AG04450 (cell line): ENCODE measurements around the gene ITIH5. TPM values are rescaled to one million over a fixed set of nuclear protein-coding genes. Genes with fewer than 3 reads are reported as not detected.
A peak's percentile ranks its signal among the peaks of the same experiment; 100 is the strongest.
"Not testable (repeated sequence)": the region's sequence is repeated elsewhere in the genome, so short reads cannot be mapped to it uniquely, and the experiment has no call there.

Experiments
- CTCF ChIA-PET: fragments of 300-600, 350-600 bp; formaldehyde crosslinking; extraction: SDS; loops from one replicate; lab custom pipeline; 2022; ENCODE audit warnings: antibody characterized with exemption, inconsistent platforms; lab: Charles Lee
- POLR2A ChIA-PET: fragments of 350-600 bp; formaldehyde crosslinking; extraction: SDS; loops from one replicate; lab custom pipeline; 2021; ENCODE audit warnings: antibody characterized with exemption, inconsistent platforms; lab: Yijun Ruan, JAX
- DNase-seq: peaks from one replicate; pipeline ENCODE4 v3.0.0-alpha.2; 2011; ENCODE audit warnings: low read depth, low spot score
- H3K27ac ChIP-seq: one replicate; pipeline ENCODE4 v1.5.1; 2012; ENCODE audit warnings: low read depth, low read length, control low read depth
- H3K27me3 ChIP-seq: one replicate; pipeline ENCODE4 v1.6.0; 2012; ENCODE audit warnings: low read length; ENCODE audit not compliant: control insufficient read depth, insufficient read depth
- H3K4me3 ChIP-seq: 2 replicates; pipeline ENCODE4 v1.5.1; 2011; ENCODE audit warnings: mild to moderate bottlenecking, low read depth, low read length, control low read depth
- H3K9me3 ChIP-seq: 2 replicates; pipeline ENCODE4 v1.5.1; 2012; ENCODE audit warnings: low read length; ENCODE audit not compliant: control insufficient read depth, insufficient read depth
- polyA minus RNA-seq: library from RNA; depleted of rRNA, polyadenylated mRNA; stranded (reverse); fragments of >200 nt; gene quantifications from 2 replicates; pipeline ENCODE4 v1.2.3, GENCODE V29; 2011; rRNA and poly(A)+ RNA removed
- polyA plus RNA-seq: library from polyadenylated mRNA; depleted of rRNA; stranded (reverse); fragments of >200 nt; gene quantifications from 2 replicates; pipeline ENCODE4 v1.2.3, GENCODE V29; 2011; rRNA removed
- TF ChIP-seq, protein P1 (sequence below): IDR thresholded peaks from 2 replicates; pipeline ENCODE4 v1.5.1; 2011; ENCODE audit warnings: low read depth, low read length, control low read depth, inconsistent platforms

Gene ITIH5
- polyA plus RNA-seq (0.11 and 0.37 TPM in 2 replicates), polyA minus RNA-seq (0.05 and 0.13 TPM in 2 replicates)

DNA sequence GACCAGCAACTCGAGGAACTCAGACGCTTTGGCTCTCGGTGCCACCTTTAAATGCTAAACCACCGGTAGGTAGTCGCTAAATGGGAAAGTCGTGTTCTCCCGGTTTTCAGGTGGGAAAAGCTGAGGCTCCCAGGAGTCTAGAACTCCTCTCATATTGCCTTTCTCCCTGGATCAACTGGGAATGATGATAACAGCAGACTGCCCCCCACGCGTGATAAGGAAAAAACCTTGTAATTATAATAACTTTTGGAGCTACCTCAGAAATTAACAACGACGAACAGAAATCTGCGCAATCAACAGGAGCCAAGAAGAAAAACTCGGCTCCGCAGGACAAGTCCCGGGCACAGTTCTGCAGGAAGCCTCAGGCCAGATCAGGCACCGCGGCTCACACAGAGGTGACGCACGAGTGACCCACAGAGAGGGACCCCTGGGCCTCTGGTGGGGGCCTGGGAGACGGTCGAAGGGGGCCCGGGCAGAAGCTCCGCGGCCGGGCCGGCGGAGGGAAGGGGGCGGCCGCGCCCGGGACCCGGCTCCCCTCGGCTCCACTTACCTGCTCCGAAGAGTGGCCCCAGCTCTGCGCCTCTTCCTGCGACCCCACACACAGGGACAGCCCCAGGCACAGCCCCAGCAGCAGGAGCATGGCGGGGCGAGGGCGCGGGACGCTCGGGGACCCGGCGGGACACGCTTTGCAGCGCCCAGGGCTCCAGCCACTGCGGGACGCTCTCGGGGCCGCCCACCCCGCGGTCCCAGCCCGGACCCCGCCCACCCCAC, at the start of gene ITIH5:
Gene ITIH5, minus strand, starts transcription at position 714 of the 771 bp plus-strand sequence. Its CDS starts 74 bp downstream, at position 640.
- Histone ChIP-seq H3K27me3 (peaks cover 28% of the 10 kb centered on the region), H3K9me3 (no peaks in the 10 kb centered on the region), H3K4me3 (peak within 1 kb of the TSS; percentile 10; the same call in 1 of the 2 replicates), H3K27ac (no peak within 1 kb of the TSS)
- CTCF ChIA-PET = no interaction called here
- TF ChIP-seq, protein P1, sequence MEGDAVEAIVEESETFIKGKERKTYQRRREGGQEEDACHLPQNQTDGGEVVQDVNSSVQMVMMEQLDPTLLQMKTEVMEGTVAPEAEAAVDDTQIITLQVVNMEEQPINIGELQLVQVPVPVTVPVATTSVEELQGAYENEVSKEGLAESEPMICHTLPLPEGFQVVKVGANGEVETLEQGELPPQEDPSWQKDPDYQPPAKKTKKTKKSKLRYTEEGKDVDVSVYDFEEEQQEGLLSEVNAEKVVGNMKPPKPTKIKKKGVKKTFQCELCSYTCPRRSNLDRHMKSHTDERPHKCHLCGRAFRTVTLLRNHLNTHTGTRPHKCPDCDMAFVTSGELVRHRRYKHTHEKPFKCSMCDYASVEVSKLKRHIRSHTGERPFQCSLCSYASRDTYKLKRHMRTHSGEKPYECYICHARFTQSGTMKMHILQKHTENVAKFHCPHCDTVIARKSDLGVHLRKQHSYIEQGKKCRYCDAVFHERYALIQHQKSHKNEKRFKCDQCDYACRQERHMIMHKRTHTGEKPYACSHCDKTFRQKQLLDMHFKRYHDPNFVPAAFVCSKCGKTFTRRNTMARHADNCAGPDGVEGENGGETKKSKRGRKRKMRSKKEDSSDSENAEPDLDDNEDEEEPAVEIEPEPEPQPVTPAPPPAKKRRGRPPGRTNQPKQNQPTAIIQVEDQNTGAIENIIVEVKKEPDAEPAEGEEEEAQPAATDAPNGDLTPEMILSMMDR = no peak
- POLR2A ChIA-PET = no interaction called here
- DNase-seq = no peak

DNA sequence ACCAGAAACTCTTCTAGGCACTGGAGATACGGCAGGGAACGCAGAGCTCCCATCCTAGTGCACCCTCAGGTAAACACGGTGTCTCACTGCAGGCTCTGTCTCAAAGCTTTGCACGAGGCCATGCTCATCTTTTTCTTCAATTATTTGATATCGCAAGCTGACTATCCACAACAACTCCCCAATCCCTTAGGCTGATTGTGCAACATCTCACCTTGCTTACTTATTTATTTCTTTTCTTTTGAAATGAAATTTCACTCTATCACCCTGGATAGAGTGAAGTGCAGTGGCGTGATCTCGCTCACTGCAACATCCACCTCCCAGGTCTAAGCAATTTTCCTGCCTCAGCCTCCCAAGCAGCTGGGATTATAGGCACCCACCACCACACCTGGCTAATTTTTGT, 48.7 kb upstream of the ITIH5 start:
- Histone ChIP-seq H3K27ac (no peak overlapping the region), H3K9me3 (no peaks in the 10 kb centered on the region), H3K27me3 (no peaks in the 10 kb centered on the region), H3K4me3 (no peak overlapping the region)
- ChIA-PET CTCF (no interaction called here), POLR2A (no interaction called here)
- TF ChIP-seq, protein P1 = no peak
- DNase-seq = no peak

DNA sequence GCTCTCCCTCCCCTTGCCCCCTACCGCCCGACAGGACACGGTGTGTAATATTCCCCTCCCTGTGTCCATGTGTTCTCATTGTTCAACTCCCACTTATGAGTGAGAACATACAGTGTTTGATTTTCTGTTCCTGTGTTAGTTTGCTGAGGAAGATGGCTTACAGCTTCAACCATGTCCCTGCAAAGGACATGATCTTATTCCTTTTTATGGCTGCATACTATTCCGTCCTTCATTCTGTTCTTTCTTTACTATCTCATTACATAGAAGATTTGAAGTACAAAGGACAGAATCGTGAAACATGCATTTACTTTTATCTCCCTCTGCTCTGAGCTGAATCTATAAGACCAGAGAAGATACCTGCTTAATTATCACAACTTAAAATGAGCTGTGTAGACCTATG, 44.3 kb upstream of the ITIH5 start:
- DNase-seq, H3K27me3 ChIP-seq, CTCF ChIA-PET, POLR2A ChIA-PET, H3K27ac ChIP-seq, H3K9me3 ChIP-seq, H3K4me3 ChIP-seq: not testable (repeated sequence)

DNA sequence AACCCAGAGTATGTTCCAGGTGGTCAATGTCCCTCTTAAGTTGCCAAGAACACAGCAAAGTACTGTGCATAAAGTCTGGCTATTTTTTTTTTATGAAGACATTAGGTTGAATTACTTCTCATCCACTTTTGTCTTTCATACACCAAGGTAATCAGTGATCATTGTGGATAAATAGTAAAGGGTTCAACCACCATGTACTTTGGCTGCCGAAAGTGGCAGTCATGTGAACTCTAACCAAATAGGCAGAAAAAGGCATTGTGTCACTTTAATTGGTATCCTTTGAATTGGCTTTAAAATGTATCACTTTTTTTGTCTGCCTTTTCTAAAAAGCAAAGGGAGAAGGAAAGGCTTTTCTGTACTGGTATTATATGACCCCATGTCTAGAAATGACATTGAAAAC, 43.7 kb upstream of the ITIH5 start:
- no peak for DNase-seq
- Histone ChIP-seq H3K9me3 (no peaks in the 10 kb centered on the region), H3K27ac (no peak overlapping the region), H3K4me3 (no peak overlapping the region), H3K27me3 (peaks cover 2% of the 10 kb centered on the region)
- ChIA-PET CTCF (no interaction called here), POLR2A (no interaction called here)
- TF ChIP-seq, protein P1 = no peak

DNA sequence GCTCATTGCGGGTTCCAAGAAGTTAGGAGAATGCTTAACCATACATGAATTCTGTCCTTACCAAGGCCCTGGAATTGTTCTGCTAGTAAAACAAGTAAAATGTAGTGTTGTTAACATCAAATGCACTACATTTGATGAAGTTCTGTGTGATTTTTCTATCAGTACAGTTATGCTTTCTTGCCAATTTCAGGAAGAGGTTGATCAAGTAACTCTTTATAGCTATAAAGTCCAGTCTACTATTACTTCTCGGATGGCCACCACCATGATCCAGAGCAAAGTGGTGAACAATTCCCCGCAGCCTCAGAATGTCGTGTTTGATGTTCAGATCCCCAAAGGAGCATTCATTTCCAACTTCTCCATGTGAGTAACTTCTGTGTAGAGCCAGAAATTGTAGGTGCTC, 42.1 kb upstream of the ITIH5 start:
- no peak overlapping the region for H3K4me3 ChIP-seq
- TF ChIP-seq, protein P1 = no peak
- CTCF ChIA-PET = no interaction called here
- H3K27me3 ChIP-seq = peaks cover 2% of the 10 kb centered on the region
- H3K9me3 ChIP-seq = no peaks in the 10 kb centered on the region
- DNase-seq = no peak
- POLR2A ChIA-PET = no interaction called here
- no peak overlapping the region for H3K27ac ChIP-seq
